Measurements from ENCODE around the gene E2F2.

DNA sequence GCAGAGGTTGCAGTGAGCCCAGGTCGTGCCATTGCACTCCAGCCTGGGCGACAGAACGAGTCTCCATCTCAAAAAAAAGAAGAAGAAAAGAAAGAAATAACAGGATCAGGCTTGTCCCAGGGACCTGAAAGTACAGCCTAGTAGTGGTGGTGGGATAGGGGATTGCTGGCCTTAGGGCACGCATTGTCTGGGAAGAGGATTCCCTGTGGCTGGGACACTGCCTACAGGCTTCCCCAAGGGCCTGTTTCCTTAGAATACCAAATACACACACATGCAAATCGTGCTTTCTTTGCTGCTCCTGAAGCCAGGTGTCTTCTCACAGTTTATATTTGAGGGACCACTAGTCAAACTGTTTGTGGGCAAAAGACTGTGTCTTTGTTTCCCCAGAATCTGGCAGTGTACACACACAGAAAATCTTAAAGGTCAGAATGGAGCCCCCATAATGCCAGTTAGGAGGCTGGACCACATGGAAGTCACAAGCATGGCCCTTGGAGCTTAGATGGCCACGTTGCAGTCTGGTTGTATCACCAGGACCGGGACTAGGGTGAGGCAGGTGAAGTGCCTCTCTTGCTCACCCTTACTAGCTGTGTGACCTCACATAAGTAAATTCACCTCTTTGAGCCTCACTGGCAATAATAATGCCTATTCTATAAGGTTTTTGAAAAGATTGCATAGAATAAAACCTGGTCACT is 34.4 kb downstream of the E2F2 start:
- TF ChIP-seq, protein P1, sequence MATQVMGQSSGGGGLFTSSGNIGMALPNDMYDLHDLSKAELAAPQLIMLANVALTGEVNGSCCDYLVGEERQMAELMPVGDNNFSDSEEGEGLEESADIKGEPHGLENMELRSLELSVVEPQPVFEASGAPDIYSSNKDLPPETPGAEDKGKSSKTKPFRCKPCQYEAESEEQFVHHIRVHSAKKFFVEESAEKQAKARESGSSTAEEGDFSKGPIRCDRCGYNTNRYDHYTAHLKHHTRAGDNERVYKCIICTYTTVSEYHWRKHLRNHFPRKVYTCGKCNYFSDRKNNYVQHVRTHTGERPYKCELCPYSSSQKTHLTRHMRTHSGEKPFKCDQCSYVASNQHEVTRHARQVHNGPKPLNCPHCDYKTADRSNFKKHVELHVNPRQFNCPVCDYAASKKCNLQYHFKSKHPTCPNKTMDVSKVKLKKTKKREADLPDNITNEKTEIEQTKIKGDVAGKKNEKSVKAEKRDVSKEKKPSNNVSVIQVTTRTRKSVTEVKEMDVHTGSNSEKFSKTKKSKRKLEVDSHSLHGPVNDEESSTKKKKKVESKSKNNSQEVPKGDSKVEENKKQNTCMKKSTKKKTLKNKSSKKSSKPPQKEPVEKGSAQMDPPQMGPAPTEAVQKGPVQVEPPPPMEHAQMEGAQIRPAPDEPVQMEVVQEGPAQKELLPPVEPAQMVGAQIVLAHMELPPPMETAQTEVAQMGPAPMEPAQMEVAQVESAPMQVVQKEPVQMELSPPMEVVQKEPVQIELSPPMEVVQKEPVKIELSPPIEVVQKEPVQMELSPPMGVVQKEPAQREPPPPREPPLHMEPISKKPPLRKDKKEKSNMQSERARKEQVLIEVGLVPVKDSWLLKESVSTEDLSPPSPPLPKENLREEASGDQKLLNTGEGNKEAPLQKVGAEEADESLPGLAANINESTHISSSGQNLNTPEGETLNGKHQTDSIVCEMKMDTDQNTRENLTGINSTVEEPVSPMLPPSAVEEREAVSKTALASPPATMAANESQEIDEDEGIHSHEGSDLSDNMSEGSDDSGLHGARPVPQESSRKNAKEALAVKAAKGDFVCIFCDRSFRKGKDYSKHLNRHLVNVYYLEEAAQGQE (IDR thresholded peaks at IDR 0.05; ENCODE audit: insufficient read depth in 1 of 2, low read depth in 2 of 2, low read length in 2 of 2), result no peak
- no peak for TF ChIP-seq SIN3A (IDR thresholded peaks at IDR 0.05; ENCODE audit: borderline replicate concordance, insufficient read depth, low read length)
- TF ChIP-seq POLR2AphosphoS5 (IDR thresholded peaks at IDR 0.05; ENCODE audit: low read depth, low read length), result no peak
- TF ChIP-seq TAF1 (IDR thresholded peaks at IDR 0.05; ENCODE audit: borderline replicate concordance, insufficient read depth, low read length), result no peak
- no peak for TF ChIP-seq FOXP2 (optimal IDR thresholded peaks at IDR 0.05; ENCODE audit: borderline replicate concordance, extremely low read depth, extremely low read length, insufficient read depth)
